ENCODE results near the gene KBTBD8. TPM values are rescaled to one million over a fixed set of nuclear protein-coding genes. Genes with fewer than 3 reads are reported as not detected.

KBTBD8 gene
- total RNA-seq, 4 donors from 2014 or later, result 1.1 to 8.0 (median 1.6) TPM

- DNase-seq (no peak), ATAC-seq (no peak)
- Histone ChIP-seq H3K4me1 (no peaks in the 10 kb centered on the region), H3K27ac (no peak overlapping the region), H3K9me3 (no peaks in the 10 kb centered on the region), H3K27me3 (peaks cover 0 to 8% (median 0%) of the 10 kb centered on the region in 3 donors), H3K4me3 (no peak overlapping the region), H3K36me3 (no peaks in the 10 kb centered on the region)
- TF ChIP-seq POLR2A (IDR thresholded peaks at IDR 0.05) (no peak), CTCF (IDR thresholded peaks at IDR 0.05 in 4 of 5, conservative IDR thresholded peaks at IDR 0.05 in 1 of 5) (no peak)
- in situ Hi-C loops (cut with MboI; ENCODE audit: low sequenced_read_pairs in 4 of 4) (loop anchor here in 1 of 4 donors (25.0 kb wide), 1 partner anchor 1925 kb away; no protein-coding TSS in a partner anchor), intact Hi-C loops (cut with DNase I; ENCODE audit: low total_unique reads) (no loop called here)
Observed at GRCh38 chr3:66962664-66963063, 35.4 kb upstream of the KBTBD8 start.

- Histone ChIP-seq H3K27ac (no peak overlapping the region), H3K9me3 (no peaks in the 10 kb centered on the region), H3K4me3 (no peak overlapping the region), H3K4me1 (no peaks in the 10 kb centered on the region), H3K36me3 (no peaks in the 10 kb centered on the region), H3K27me3 (no peaks in the 10 kb centered on the region)
- DNase-seq, result no peak
- no peak for ATAC-seq
- TF ChIP-seq CTCF (IDR thresholded peaks at IDR 0.05 in 4 of 5, conservative IDR thresholded peaks at IDR 0.05 in 1 of 5), result no peak
- no peak for TF ChIP-seq POLR2A (IDR thresholded peaks at IDR 0.05)
- intact Hi-C loops (cut with DNase I; ENCODE audit: low total_unique reads), result loop anchor here (1.0 kb wide), 1 partner anchor 1905 kb away; no protein-coding TSS in a partner anchor
- in situ Hi-C loops (cut with MboI; ENCODE audit: low sequenced_read_pairs in 4 of 4), result loop anchor here in 3 of 4 donors (10.0 to 25.0 kb wide), 2 partner anchors 1914 to 1916 kb away; no protein-coding TSS in a partner anchor
Observed at GRCh38 chr3:66971245-66971644, 26.9 kb upstream of the KBTBD8 start.

GRCh38 chr3:66971891-66972551, 26.1 kb upstream of the KBTBD8 start:
- Histone ChIP-seq H3K9me3 (no peaks in the 10 kb centered on the region), H3K4me1 (no peaks in the 10 kb centered on the region), H3K4me3 (peak overlapping the region; percentile 36 to 65 (median 41)), H3K36me3 (no peaks in the 10 kb centered on the region), H3K27ac (peak overlapping the region in 1 of 4 donors; percentile 36), H3K27me3 (no peaks in the 10 kb centered on the region)
- ATAC-seq (peak; percentile 89 to 99), DNase-seq (peak; percentile 38 to 63)
- intact Hi-C loops (cut with DNase I; ENCODE audit: low total_unique reads), result loop anchor here (1.0 kb wide), 2 partner anchors 65 to 1904 kb away; no protein-coding TSS in a partner anchor
- TF ChIP-seq POLR2A (IDR thresholded peaks at IDR 0.05) (no peak), CTCF (IDR thresholded peaks at IDR 0.05 in 4 of 5, conservative IDR thresholded peaks at IDR 0.05 in 1 of 5) (peak; percentile 56 to 85 (median 72))
- in situ Hi-C loops (cut with MboI; ENCODE audit: low sequenced_read_pairs in 4 of 4), result loop anchor here in 3 of 4 donors (10.0 to 25.0 kb wide), 2 partner anchors 1913 to 1915 kb away; no protein-coding TSS in a partner anchor

- Histone ChIP-seq H3K4me1 (no peaks in the 10 kb centered on the region), H3K36me3 (no peaks in the 10 kb centered on the region), H3K9me3 (no peaks in the 10 kb centered on the region), H3K27ac (no peak overlapping the region), H3K27me3 (no peaks in the 10 kb centered on the region), H3K4me3 (no peak overlapping the region)
- ATAC-seq (no peak), DNase-seq (no peak)
- TF ChIP-seq CTCF (IDR thresholded peaks at IDR 0.05 in 4 of 5, conservative IDR thresholded peaks at IDR 0.05 in 1 of 5) (no peak), POLR2A (IDR thresholded peaks at IDR 0.05) (no peak)
- intact Hi-C loops (cut with DNase I; ENCODE audit: low total_unique reads) (no loop called here), in situ Hi-C loops (cut with MboI; ENCODE audit: low sequenced_read_pairs in 4 of 4) (no loop called here)
Observed at GRCh38 chr3:66980791-66981190, 17.3 kb upstream of the KBTBD8 start.
